SK-N-SH (cell line): ENCODE measurements around the gene C4orf50. TPM values are rescaled to one million over a fixed set of nuclear protein-coding genes. Genes with fewer than 3 reads are reported as not detected.

Experiments used
- CTCF ChIA-PET: fragments of 300-600, 350-600 bp; formaldehyde crosslinking; extraction: SDS; loops from one replicate; lab custom pipeline; 2021; lab: Yijun Ruan, JAX
- POLR2A ChIA-PET: fragments of 350-600 bp; sonication (Branson Sonifier 250); formaldehyde crosslinking; extraction: SDS; loops from one replicate; lab custom pipeline; 2020; ENCODE audit warnings: antibody characterized with exemption, inconsistent platforms; lab: Yijun Ruan, JAX
- DNase-seq: peaks from one replicate; pipeline ENCODE4 v3.0.0; 2012
- H2AFZ ChIP-seq: fragments of 200-600 bp; sonication (generic); 2 replicates; pipeline ENCODE4 v1.8.1; 2016; ENCODE audit warnings: antibody characterized with exemption, mild to moderate bottlenecking, low read depth
- H3F3A ChIP-seq: fragments of 200-600 bp; sonication (generic); replicated peaks from 2 replicates; pipeline ENCODE3; 2016; ENCODE audit warnings: antibody characterized with exemption, mild to moderate bottlenecking; ENCODE audit not compliant: insufficient read depth
- H3K27ac ChIP-seq, 2 experiments: fragments of 200-500 bp in 1 of 2; fragments of 200-600 bp in 1 of 2; sonication (Bioruptor generic) in 1 of 2; sonication (generic), shearing (Covaris generic) in 1 of 2; 2 replicates each; pipeline versions ENCODE4 v1.5.1 to v1.6.1; 2014 to 2016; ENCODE audit warnings: low read depth in 2 of 2, inconsistent platforms in 1 of 2, low read length in 1 of 2, mild to moderate bottlenecking in 1 of 2, mixed read lengths in 1 of 2
- H3K27me3 ChIP-seq: fragments of 200-600 bp; sonication (generic), shearing (Covaris generic); 2 replicates; pipeline ENCODE4 v1.6.1; 2016; ENCODE audit warnings: mixed run types; ENCODE audit not compliant: insufficient read depth
- H3K36me3 ChIP-seq, 2 experiments: fragments of 200-500 bp in 1 of 2; fragments of 200-600 bp in 1 of 2; sonication (Bioruptor generic) in 1 of 2; sonication (generic) in 1 of 2; replicated peaks in 1 of 2; 2 replicates each; pipeline versions ENCODE3 to v1.5.1; 2014 to 2016; ENCODE audit warnings: low read length in 1 of 2, mild to moderate bottlenecking in 1 of 2; ENCODE audit not compliant: insufficient read depth in 2 of 2, control insufficient read depth in 1 of 2
- H3K4me1 ChIP-seq, 2 experiments: fragments of 200-500 bp in 1 of 2; fragments of 200-600 bp in 1 of 2; sonication (Bioruptor generic) in 1 of 2; sonication (generic), shearing (Covaris generic) in 1 of 2; 2 replicates each; pipeline versions ENCODE4 v1.5.1 to v1.6.1; 2014 to 2016; ENCODE audit warnings: low read depth in 1 of 2, low read length in 1 of 2, mixed run types in 1 of 2; ENCODE audit not compliant: insufficient read depth in 2 of 2, control insufficient read depth in 1 of 2
- H3K4me2 ChIP-seq: fragments of 200-600 bp; sonication (generic), shearing (Covaris generic); 2 replicates; pipeline ENCODE4 v1.6.1; 2017; ENCODE audit warnings: mixed run types
- H3K4me3 ChIP-seq, 2 experiments: fragments of 200-500 bp in 1 of 2; fragments of 200-600 bp in 1 of 2; sonication (Bioruptor generic) in 1 of 2; sonication (generic), shearing (Covaris generic) in 1 of 2; 2 replicates each; pipeline versions ENCODE4 v1.5.1 to v1.8.1; 2014 to 2016; ENCODE audit warnings: low read depth in 2 of 2, inconsistent platforms in 1 of 2, low read length in 1 of 2, mild to moderate bottlenecking in 1 of 2, mixed read lengths in 1 of 2, moderate library complexity in 1 of 2
- H3K79me2 ChIP-seq: fragments of 200-600 bp; sonication (generic); 2 replicates; pipeline ENCODE4 v1.8.1; 2017; ENCODE audit warnings: mild to moderate bottlenecking; ENCODE audit not compliant: insufficient read depth
- H3K9ac ChIP-seq: fragments of 200-600 bp; sonication (generic); 2 replicates; pipeline ENCODE4 v1.6.1; 2017; ENCODE audit warnings: mixed run types
- H3K9me2 ChIP-seq: fragments of 200-600 bp; sonication (generic); 2 replicates; pipeline ENCODE4 v1.6.1; 2017; ENCODE audit warnings: mixed run types
- H3K9me3 ChIP-seq: fragments of 200-600 bp; sonication (generic); 2 replicates; pipeline ENCODE4 v1.6.1; 2017; ENCODE audit warnings: mixed run types, mild to moderate bottlenecking, moderate library complexity
- H4K20me1 ChIP-seq: fragments of 200-600 bp; sonication (generic); 2 replicates; pipeline ENCODE4 v1.6.1; 2017; ENCODE audit warnings: mild to moderate bottlenecking, mixed run types; ENCODE audit not compliant: insufficient read depth
- CHD2 ChIP-seq: fragments of 150-350 bp; IDR thresholded peaks from 2 replicates; pipeline ENCODE4 v1.6.1; 2018; ENCODE audit warnings: low read length; ENCODE audit not compliant: partially characterized antibody
- ELF1 ChIP-seq: IDR thresholded peaks from 2 replicates; pipeline ENCODE4 v1.4.0; 2012
- FOSL2 ChIP-seq: IDR thresholded peaks from 2 replicates; pipeline ENCODE4 v1.4.0; 2012; ENCODE audit warnings: low read depth, mild to moderate bottlenecking, moderate library complexity, borderline replicate concordance
- FOXM1 ChIP-seq: IDR thresholded peaks from 2 replicates; pipeline ENCODE4 v1.4.0; 2012; ENCODE audit warnings: low read depth, mild to moderate bottlenecking
- GATA2 ChIP-seq: sonication (generic); formaldehyde crosslinking; IDR thresholded peaks from 2 replicates; pipeline ENCODE4 v1.5.0; 2020; ENCODE audit warnings: mild to moderate bottlenecking, missing genetic modification reagents
- MEF2A ChIP-seq: IDR thresholded peaks from 2 replicates; pipeline ENCODE4 v1.4.0; 2012; ENCODE audit warnings: low read depth, borderline replicate concordance
- MXI1 ChIP-seq: IDR thresholded peaks from 2 replicates; pipeline ENCODE4 v1.6.1; 2012; ENCODE audit warnings: mild to moderate bottlenecking, low read depth, low read length, improper control_type of control experiment
- NRF1 ChIP-seq: IDR thresholded peaks from 2 replicates; pipeline ENCODE4 v1.6.1; 2012; ENCODE audit warnings: low read depth, mild to moderate bottlenecking, low read length
- POLR2AphosphoS5 ChIP-seq: IDR thresholded peaks from 2 replicates; pipeline ENCODE4 v1.6.1; 2012; ENCODE audit warnings: low read depth, low read length
- RAD21 ChIP-seq: IDR thresholded peaks from 2 replicates; pipeline ENCODE4 v1.6.1; 2012; ENCODE audit warnings: mild to moderate bottlenecking, low read length
- RCOR1 ChIP-seq: fragments of 150-350 bp; IDR thresholded peaks from 2 replicates; pipeline ENCODE4 v1.6.1; 2017; ENCODE audit warnings: antibody characterized with exemption, low read length
- RXRA ChIP-seq: IDR thresholded peaks from 2 replicates; pipeline ENCODE4 v1.4.0; 2012; ENCODE audit warnings: low read depth, mild to moderate bottlenecking, borderline replicate concordance
- SIN3A ChIP-seq: IDR thresholded peaks from 2 replicates; pipeline ENCODE4 v1.6.1; 2012; ENCODE audit warnings: low read depth, mild to moderate bottlenecking, low read length, moderate library complexity, borderline replicate concordance
- SMC3 ChIP-seq: IDR thresholded peaks from 2 replicates; pipeline ENCODE4 v1.6.1; 2012; ENCODE audit warnings: low read depth, low read length, improper control_type of control experiment
- TCF12 ChIP-seq: IDR thresholded peaks from 2 replicates; pipeline ENCODE4 v1.4.0; 2012
- USF1 ChIP-seq: IDR thresholded peaks from 2 replicates; pipeline ENCODE4 v1.4.0; 2012; ENCODE audit warnings: low read depth, borderline replicate concordance
- ZBTB33 ChIP-seq: IDR thresholded peaks from 2 replicates; pipeline ENCODE4 v1.4.0; 2012; ENCODE audit warnings: low read depth, borderline replicate concordance
- WGBS: methylation state at CpG from one replicate; pipeline ENCODE4 v1.1.6; 2017; ENCODE audit warnings: low lambda C conversion rate; 5-methylcytosine and 5-hydroxymethylcytosine counted together
- polyA plus RNA-seq, 3 experiments: library from polyadenylated mRNA; depleted of rRNA; stranded (reverse); fragments of >200 nt; gene quantifications; 2 replicates each; pipeline ENCODE4 v1.2.3, GENCODE V29; 2012
- TF ChIP-seq, protein P1 (sequence below): fragments of 150-350 bp; IDR thresholded peaks from 2 replicates; pipeline ENCODE4 v1.6.1; 2016; ENCODE audit warnings: mild to moderate bottlenecking, low read depth, low read length
- TF ChIP-seq, protein P2 (sequence below): IDR thresholded peaks from 2 replicates; pipeline ENCODE4; 2012
- TF ChIP-seq, protein P3 (sequence below): IDR thresholded peaks from 2 replicates; pipeline ENCODE4 v1.6.1; 2012; ENCODE audit warnings: mild to moderate bottlenecking, low read depth, low read length, moderate library complexity

Gene C4orf50
- polyA plus RNA-seq, 1 of the 3 experiments (the other 2 are of a cell fraction), result under 0.01 TPM

GRCh38 chr4:5927116-5927515, 91.1 kb downstream of the C4orf50 start:
- H4K20me1 ChIP-seq, result no peaks in the 10 kb centered on the region
- TF ChIP-seq RCOR1 (no peak), SMC3 (no peak), GATA2 (CRISPR knock-in tag) (no peak), POLR2AphosphoS5 (no peak), SIN3A (no peak), FOXM1 (no peak)
- TF ChIP-seq, protein P1, sequence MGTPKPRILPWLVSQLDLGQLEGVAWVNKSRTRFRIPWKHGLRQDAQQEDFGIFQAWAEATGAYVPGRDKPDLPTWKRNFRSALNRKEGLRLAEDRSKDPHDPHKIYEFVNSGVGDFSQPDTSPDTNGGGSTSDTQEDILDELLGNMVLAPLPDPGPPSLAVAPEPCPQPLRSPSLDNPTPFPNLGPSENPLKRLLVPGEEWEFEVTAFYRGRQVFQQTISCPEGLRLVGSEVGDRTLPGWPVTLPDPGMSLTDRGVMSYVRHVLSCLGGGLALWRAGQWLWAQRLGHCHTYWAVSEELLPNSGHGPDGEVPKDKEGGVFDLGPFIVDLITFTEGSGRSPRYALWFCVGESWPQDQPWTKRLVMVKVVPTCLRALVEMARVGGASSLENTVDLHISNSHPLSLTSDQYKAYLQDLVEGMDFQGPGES, result no peak
- H3K9me3 ChIP-seq, result no peaks in the 10 kb centered on the region
- no peaks in the 10 kb centered on the region for H3K36me3 ChIP-seq
- ChIA-PET POLR2A (no interaction called here), CTCF (interaction anchor here (1.1 kb wide), 1 partner anchor 53 kb away, joined by 3 read pairs; no protein-coding TSS in a partner anchor)
- H2AFZ ChIP-seq, result no peak overlapping the region
- no peak overlapping the region for H3K9ac ChIP-seq
- no peak for DNase-seq
- H3K4me3 ChIP-seq, result no peak overlapping the region
- H3K27me3 ChIP-seq, result no peaks in the 10 kb centered on the region
- no peaks in the 10 kb centered on the region for H3F3A ChIP-seq
- 42% methylated on average over 3 of the region's 3 CpGs for WGBS
- no peaks in the 10 kb centered on the region; a peak in 1 of 4 replicates for H3K4me1 ChIP-seq
- no peaks in the 10 kb centered on the region for H3K9me2 ChIP-seq
- no peak overlapping the region for H3K4me2 ChIP-seq
- H3K79me2 ChIP-seq, result no peaks in the 10 kb centered on the region
- H3K27ac ChIP-seq, result no peak overlapping the region

DNA sequence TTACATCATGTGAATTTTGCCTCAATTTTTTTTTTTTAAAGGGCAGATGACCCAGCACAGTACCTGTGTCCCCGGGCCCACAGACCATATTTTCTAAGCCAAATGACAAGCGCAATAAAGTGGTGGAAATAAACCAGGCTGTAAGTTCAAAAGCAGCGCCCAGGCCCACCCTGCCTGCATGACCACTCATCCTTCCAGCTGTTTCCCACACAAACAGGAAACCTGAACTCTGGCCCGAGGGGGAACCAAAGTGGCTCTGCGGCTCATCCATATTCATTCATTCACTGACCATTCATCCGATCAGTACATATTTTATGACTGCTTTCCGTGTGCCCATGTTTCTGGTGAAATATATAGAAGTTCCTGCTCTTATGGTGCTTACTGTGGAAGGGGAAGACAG, 91.6 kb downstream of the C4orf50 start:
- no peaks in the 10 kb centered on the region for H3K79me2 ChIP-seq
- H3K9me3 ChIP-seq, result no peaks in the 10 kb centered on the region
- H3K4me2 ChIP-seq, result no peak overlapping the region
- WGBS, result 55% methylated on average over 7 of the region's 7 CpGs
- no peaks in the 10 kb centered on the region for H3F3A ChIP-seq
- no peaks in the 10 kb centered on the region; a peak in 1 of 4 replicates for H3K4me1 ChIP-seq
- H3K9me2 ChIP-seq, result no peaks in the 10 kb centered on the region
- no peak overlapping the region for H3K9ac ChIP-seq
- no peak overlapping the region for H3K4me3 ChIP-seq
- DNase-seq, result no peak
- H3K36me3 ChIP-seq, result no peaks in the 10 kb centered on the region
- no peaks in the 10 kb centered on the region for H4K20me1 ChIP-seq
- H3K27ac ChIP-seq, result no peak overlapping the region
- ChIA-PET POLR2A (no interaction called here), CTCF (no interaction called here)
- no peaks in the 10 kb centered on the region for H3K27me3 ChIP-seq
- H2AFZ ChIP-seq, result no peak overlapping the region
- TF ChIP-seq, protein P2, sequence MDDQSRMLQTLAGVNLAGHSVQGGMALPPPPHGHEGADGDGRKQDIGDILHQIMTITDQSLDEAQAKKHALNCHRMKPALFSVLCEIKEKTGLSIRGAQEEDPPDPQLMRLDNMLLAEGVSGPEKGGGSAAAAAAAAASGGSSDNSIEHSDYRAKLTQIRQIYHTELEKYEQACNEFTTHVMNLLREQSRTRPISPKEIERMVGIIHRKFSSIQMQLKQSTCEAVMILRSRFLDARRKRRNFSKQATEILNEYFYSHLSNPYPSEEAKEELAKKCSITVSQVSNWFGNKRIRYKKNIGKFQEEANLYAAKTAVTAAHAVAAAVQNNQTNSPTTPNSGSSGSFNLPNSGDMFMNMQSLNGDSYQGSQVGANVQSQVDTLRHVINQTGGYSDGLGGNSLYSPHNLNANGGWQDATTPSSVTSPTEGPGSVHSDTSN, result no peak
- TF ChIP-seq RXRA, result no peak
- TF ChIP-seq TCF12, result no peak
- no peak for TF ChIP-seq RAD21
- no peak for TF ChIP-seq CHD2
- no peak for TF ChIP-seq MEF2A
- no peak for TF ChIP-seq FOSL2
- no peak for TF ChIP-seq USF1
- no peak for TF ChIP-seq SIN3A
- no peak for TF ChIP-seq POLR2AphosphoS5
- TF ChIP-seq FOXM1, result no peak
- TF ChIP-seq, protein P3, sequence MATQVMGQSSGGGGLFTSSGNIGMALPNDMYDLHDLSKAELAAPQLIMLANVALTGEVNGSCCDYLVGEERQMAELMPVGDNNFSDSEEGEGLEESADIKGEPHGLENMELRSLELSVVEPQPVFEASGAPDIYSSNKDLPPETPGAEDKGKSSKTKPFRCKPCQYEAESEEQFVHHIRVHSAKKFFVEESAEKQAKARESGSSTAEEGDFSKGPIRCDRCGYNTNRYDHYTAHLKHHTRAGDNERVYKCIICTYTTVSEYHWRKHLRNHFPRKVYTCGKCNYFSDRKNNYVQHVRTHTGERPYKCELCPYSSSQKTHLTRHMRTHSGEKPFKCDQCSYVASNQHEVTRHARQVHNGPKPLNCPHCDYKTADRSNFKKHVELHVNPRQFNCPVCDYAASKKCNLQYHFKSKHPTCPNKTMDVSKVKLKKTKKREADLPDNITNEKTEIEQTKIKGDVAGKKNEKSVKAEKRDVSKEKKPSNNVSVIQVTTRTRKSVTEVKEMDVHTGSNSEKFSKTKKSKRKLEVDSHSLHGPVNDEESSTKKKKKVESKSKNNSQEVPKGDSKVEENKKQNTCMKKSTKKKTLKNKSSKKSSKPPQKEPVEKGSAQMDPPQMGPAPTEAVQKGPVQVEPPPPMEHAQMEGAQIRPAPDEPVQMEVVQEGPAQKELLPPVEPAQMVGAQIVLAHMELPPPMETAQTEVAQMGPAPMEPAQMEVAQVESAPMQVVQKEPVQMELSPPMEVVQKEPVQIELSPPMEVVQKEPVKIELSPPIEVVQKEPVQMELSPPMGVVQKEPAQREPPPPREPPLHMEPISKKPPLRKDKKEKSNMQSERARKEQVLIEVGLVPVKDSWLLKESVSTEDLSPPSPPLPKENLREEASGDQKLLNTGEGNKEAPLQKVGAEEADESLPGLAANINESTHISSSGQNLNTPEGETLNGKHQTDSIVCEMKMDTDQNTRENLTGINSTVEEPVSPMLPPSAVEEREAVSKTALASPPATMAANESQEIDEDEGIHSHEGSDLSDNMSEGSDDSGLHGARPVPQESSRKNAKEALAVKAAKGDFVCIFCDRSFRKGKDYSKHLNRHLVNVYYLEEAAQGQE, result no peak
- TF ChIP-seq ELF1, result no peak
- TF ChIP-seq RCOR1, result no peak
- TF ChIP-seq NRF1, result no peak
- no peak for TF ChIP-seq ZBTB33
- TF ChIP-seq MXI1, result no peak
